ENCODE measurements around the gene ZC3H7B.

ZC3H7B gene

GRCh38 chr22:41271787-41272186 is 29.5 kb upstream of the ZC3H7B start:
- DNase-seq (ENCODE audit: low spot score), result no peak
- TF ChIP-seq, protein P1, sequence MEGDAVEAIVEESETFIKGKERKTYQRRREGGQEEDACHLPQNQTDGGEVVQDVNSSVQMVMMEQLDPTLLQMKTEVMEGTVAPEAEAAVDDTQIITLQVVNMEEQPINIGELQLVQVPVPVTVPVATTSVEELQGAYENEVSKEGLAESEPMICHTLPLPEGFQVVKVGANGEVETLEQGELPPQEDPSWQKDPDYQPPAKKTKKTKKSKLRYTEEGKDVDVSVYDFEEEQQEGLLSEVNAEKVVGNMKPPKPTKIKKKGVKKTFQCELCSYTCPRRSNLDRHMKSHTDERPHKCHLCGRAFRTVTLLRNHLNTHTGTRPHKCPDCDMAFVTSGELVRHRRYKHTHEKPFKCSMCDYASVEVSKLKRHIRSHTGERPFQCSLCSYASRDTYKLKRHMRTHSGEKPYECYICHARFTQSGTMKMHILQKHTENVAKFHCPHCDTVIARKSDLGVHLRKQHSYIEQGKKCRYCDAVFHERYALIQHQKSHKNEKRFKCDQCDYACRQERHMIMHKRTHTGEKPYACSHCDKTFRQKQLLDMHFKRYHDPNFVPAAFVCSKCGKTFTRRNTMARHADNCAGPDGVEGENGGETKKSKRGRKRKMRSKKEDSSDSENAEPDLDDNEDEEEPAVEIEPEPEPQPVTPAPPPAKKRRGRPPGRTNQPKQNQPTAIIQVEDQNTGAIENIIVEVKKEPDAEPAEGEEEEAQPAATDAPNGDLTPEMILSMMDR (IDR thresholded peaks at IDR 0.05; ENCODE audit: extremely low read depth, insufficient read depth, missing control alignments), result no peak
- in situ Hi-C loops (cut with MboI; ENCODE audit: low pct_unique_long_range_greater_than_20kb, low sequenced_read_pairs, unreplicated experiment), result no loop called here

DNA sequence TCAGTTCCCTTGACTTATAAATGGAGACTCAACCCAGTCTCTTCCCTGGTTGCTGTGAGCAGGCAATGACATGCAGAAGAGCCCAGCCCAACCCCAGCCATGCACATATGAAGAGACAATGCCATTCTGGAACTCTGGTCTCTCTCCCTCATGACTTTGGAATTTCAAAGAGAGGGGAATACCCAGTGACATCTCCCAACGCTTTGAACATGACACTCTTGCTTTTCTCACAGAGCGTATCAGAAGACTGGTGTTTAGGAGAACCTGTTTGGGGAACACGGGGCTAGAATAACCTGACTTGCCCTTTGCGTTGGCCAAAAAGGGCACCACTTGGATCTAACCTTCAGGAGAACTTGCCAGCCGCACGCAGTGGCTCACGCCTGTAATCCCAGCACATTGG is 28.2 kb upstream of the ZC3H7B start:
- in situ Hi-C loops (cut with MboI; ENCODE audit: low pct_unique_long_range_greater_than_20kb, low sequenced_read_pairs, unreplicated experiment), result no loop called here
- TF ChIP-seq, protein P1 (IDR thresholded peaks at IDR 0.05; ENCODE audit: extremely low read depth, insufficient read depth, missing control alignments), result no peak
- no peak for DNase-seq (ENCODE audit: low spot score)

GRCh38 chr22:41274856-41275255 is 26.5 kb upstream of the ZC3H7B start:
- in situ Hi-C loops (cut with MboI; ENCODE audit: low pct_unique_long_range_greater_than_20kb, low sequenced_read_pairs, unreplicated experiment), result no loop called here
- TF ChIP-seq, protein P1 (IDR thresholded peaks at IDR 0.05; ENCODE audit: extremely low read depth, insufficient read depth, missing control alignments), result no peak
- no peak for DNase-seq (ENCODE audit: low spot score)

DNA sequence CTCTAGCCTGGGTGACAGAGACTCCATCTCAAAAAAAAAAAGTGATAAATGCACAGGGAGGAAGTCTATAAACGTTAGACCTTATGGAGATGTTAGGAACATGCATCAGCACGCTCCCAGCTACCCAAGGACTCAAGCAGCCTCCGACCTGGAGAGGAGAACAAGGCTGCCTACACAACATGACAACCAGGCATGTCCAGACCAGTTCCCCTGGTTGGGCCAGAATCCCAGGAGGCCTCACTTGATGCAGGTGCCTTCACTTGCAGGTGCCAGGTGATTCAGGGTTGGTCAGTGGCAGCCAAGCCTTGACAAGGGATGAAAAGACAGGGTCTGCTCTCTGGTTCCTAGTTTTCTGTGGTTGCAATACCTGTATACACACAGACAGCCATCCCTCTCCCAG is 21.3 kb upstream of the ZC3H7B start:
- in situ Hi-C loops (cut with MboI; ENCODE audit: low pct_unique_long_range_greater_than_20kb, low sequenced_read_pairs, unreplicated experiment), result no loop called here

DNA sequence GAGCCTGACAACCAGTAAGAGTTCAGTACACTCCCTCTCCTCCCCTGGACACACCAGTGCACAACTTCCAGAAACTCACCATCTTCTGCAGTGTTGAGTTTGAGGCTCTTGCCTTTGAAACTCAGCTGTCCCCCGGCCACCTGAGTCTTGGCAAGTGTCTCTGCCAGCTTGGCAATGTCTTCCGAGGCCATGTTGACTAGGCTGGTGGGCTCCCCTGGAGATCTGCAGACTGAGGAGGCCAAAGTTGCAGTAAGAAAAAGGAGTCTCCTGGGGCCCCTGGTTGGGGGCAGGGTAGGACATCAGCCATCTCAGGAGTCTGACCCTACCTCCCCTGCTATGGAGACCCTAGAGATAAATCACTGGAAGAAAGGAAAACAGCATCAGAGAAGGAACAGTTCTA is 20.5 kb upstream of the ZC3H7B start:
- no peak for DNase-seq (ENCODE audit: low spot score)
- in situ Hi-C loops (cut with MboI; ENCODE audit: low pct_unique_long_range_greater_than_20kb, low sequenced_read_pairs, unreplicated experiment), result no loop called here
- TF ChIP-seq, protein P1 (IDR thresholded peaks at IDR 0.05; ENCODE audit: extremely low read depth, insufficient read depth, missing control alignments), result no peak

More for the DNA sequence above, 21.3 kb upstream of the ZC3H7B start:
- DNase-seq (ENCODE audit: low spot score), result no peak
- TF ChIP-seq, protein P1 (IDR thresholded peaks at IDR 0.05; ENCODE audit: extremely low read depth, insufficient read depth, missing control alignments), result no peak

DNA sequence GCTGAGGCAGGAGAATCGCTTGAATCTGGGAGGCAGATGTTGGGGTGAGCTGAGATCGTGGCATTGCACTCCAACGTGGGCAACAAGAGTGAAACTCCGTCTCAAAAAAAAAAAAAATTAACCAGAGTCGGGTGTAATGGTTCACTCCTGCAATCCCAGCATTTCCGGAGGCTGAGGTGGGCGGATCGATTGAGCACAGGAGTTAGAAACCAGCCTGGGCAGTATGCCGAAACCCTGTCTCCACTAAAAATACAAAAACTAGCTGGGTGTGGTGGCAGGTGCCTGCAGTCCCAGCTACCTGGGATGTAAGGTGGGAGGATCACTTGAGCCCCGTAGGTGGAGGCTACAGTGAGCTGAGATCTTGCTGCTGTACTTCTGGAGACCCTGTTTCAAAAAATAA is 16.9 kb upstream of the ZC3H7B start:
- in situ Hi-C loops (cut with MboI; ENCODE audit: low pct_unique_long_range_greater_than_20kb, low sequenced_read_pairs, unreplicated experiment), result no loop called here
- TF ChIP-seq, protein P1 (IDR thresholded peaks at IDR 0.05; ENCODE audit: extremely low read depth, insufficient read depth, missing control alignments), result no peak
- DNase-seq (ENCODE audit: low spot score), result no peak

DNA sequence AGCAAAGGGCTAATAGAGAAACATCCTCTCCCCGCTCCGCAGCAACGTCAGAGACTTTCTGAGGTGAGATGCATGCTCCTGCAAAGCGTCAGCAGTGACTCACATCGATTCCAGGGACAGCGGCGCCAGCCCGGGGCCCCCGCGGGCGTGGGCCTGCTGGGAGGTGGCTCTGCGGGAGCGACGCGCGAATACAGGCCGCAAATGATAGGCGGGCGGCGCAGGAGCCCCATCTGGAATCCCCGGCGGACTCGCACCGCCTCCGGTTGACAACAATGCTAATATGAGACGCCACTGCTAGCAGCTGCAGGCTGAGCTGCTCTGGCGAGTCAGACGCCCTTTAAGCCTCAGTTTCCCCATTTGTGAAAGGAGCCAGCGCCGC is 15.9 kb upstream of the ZC3H7B start:
- peak; percentile 79 for DNase-seq (ENCODE audit: low spot score)
- in situ Hi-C loops (cut with MboI; ENCODE audit: low pct_unique_long_range_greater_than_20kb, low sequenced_read_pairs, unreplicated experiment), result no loop called here
- TF ChIP-seq, protein P1 (IDR thresholded peaks at IDR 0.05; ENCODE audit: extremely low read depth, insufficient read depth, missing control alignments), result peak; percentile 7

All from GM13977 (cell line).